GM18873 (cell line): ENCODE data around the gene FSCN2.

Experiments
- ATAC-seq: cut with Tn5 transposase; IDR thresholded peaks from one replicate; pipeline ENCODE4 v1.9.1; 2021; ENCODE audit warnings: mild to moderate bottlenecking, moderate library complexity, moderate number of reproducible peaks; ENCODE audit not compliant: unreplicated experiment, low FRiP score

The FSCN2 gene

GRCh38 chr17:81511804-81512561 is 16.2 kb upstream of the FSCN2 start:
- peak; percentile 0 for ATAC-seq

GRCh38 chr17:81512562-81513371 is 15.4 kb upstream of the FSCN2 start, which contains the start of gene ACTG1:
Gene ACTG1 (minus strand): TSS chr17:81512799. CDS start chr17:81512354, 445 bp downstream.
- ATAC-seq: peak; percentile 28

GRCh38 chr17:81513372-81513752 is 14.8 kb upstream of the FSCN2 start:
- no peak for ATAC-seq

GRCh38 chr17:81513753-81514488 is 14.3 kb upstream of the FSCN2 start:
- no peak for ATAC-seq

GRCh38 chr17:81514489-81514738 is 13.8 kb upstream of the FSCN2 start:
- ATAC-seq: no peak

- ATAC-seq: no peak
Measured at GRCh38 chr17:81514739-81515529, 13.2 kb upstream of the FSCN2 start.

- no peak for ATAC-seq
Measured at GRCh38 chr17:81515530-81516041, 12.6 kb upstream of the FSCN2 start.

DNA sequence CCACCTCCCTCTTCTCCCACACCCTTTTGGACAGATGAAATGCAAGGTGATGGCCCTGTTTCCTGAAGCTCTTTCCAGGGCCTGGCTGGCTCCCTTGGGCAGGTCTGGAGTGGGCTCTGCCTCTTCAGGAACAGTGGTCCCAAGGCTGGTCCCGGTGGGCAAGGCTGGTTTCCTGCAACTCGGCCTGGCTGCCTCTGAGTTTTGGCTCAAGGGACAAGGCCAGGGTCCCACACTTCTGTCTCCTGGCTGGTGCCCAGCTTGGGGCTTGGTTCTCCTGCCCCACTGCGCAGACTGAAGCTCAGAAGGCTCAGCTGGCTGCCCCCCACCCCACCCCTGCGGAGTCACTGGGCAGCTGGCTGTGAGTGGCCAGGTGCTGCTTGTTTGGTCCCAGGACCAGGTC is 11.7 kb upstream of the FSCN2 start:
- no peak for ATAC-seq

DNA sequence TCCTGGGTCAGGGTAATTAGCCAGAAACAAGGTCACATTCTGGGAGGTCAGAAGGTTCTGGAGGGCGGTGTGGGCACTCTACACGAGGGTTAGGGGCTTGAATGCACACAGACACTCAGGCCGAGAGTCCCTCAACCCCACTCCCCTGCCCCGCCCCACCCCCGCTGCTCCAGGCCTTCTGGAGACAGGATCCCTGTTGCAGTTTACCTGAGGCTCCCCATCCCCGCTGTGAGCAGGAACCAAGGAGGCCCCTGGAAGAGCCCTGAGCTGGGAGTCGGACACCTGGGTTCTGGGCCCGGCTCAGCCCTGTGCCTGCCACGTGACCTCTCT is 11.2 kb upstream of the FSCN2 start:
- no peak for ATAC-seq

DNA sequence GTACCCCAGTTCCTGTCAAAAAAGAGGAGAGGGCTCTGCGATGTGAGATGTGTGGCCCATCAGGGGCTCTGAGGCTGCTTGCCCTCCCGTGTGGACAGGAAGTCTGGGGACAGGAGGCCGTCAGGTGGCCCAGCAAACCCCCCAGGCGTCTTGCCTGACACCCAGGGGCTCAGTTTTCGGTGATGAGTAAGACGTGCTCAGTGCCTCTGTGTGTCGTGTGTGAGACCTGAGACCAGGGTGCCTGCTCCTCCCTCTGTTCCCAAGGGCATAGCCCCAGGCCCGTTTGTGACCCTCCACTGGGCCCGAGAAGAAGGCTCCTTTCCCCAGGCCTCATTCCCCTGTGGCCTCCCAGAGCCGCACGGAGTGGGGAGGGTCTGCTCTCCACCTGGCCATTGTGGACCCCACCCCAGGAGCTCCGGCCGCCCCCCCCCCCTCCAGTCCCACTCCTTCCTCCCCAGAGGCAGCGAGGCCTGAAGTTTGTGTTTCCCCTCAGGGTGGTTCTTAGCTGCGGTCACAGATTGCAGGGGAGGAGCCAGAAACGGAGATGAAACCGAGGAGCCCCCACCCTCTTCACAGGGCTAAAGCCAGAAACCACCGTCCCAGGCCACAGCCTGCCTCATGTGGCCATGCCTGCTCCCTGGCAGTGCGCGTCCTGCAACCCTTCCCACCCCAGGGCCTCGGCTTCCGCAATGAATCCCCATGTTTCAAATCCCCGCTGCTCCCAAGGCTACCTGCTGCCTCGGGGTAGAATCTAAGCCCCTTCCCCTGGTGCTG is 10.7 kb upstream of the FSCN2 start:
- ATAC-seq: peak; percentile 27

- ATAC-seq: no peak
Measured at GRCh38 chr17:81518113-81518784, 9.9 kb upstream of the FSCN2 start.

DNA sequence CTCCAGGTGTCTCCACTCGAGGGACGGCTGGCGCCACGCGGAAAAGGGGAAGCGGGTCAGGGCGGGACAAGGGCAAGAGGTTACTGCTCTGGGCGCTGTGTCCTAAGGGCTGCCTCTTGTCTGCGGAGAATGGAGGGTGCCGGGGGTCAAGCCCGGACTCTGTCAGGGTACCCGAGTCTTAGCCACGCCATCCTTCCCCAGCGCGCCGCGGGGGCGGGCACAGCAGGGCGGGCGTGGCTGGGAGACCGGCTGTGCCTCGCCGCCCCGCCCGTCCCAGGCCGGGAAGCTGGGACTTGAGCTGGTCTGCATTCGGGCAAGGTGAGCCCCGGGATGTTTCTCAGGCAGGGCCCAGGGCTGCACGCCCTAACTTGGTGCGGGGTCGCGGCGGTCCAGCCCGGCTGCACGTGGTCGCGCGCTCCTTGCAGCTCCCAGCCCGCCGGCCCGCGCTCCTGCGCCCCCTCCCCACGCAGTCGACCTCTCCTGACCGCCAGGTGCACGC is 9.3 kb upstream of the FSCN2 start:
- ATAC-seq: no peak

- ATAC-seq: no peak
Measured at GRCh38 chr17:81519284-81520020, 8.7 kb upstream of the FSCN2 start.

- no peak for ATAC-seq
Measured at GRCh38 chr17:81520021-81520901, 7.9 kb upstream of the FSCN2 start.

DNA sequence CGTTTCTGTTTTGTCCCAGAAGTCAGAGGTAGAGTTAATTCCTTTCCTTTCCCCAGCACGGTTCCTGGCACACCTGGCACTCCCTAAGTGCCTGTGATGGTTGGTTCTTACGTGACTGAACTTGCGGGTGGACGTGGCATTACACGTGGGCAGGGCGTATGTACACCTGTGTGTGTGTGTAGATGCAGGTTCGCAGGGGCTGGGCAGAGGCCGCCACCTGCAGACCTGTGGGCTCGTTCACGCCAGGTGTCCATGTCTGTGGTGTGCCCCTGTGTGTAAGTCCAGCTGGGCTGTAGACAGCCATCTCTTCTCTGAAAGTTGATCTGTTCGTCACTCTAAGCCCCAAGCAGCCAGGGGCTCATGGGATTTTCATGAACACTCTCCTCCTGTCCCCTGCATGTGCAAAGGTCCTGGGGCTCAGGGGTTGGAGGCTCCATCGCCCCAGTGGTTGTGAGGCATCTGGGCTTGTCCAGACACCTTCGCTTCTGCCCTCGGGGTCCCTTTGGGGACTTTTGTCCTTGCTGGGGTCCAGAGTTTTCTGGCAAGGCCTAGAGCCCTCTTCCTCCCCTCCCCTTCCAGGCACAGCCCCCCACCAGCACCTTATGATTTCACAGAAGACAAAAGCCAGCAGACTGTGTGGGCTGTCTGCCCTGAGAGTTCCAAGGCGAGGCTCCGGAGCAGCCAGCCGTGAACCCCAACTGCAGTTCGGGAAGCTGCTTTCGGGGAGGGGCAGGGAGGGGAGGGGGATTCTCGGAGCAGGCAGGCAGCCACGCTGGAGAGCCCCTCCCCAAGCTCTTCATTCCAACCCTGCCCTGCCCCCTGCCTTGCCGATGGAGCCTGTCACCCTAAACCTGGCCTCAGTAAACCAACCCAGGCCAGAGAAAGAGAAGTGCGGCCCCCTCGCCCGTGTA is 5.4 kb upstream of the FSCN2 start:
- ATAC-seq: no peak

DNA sequence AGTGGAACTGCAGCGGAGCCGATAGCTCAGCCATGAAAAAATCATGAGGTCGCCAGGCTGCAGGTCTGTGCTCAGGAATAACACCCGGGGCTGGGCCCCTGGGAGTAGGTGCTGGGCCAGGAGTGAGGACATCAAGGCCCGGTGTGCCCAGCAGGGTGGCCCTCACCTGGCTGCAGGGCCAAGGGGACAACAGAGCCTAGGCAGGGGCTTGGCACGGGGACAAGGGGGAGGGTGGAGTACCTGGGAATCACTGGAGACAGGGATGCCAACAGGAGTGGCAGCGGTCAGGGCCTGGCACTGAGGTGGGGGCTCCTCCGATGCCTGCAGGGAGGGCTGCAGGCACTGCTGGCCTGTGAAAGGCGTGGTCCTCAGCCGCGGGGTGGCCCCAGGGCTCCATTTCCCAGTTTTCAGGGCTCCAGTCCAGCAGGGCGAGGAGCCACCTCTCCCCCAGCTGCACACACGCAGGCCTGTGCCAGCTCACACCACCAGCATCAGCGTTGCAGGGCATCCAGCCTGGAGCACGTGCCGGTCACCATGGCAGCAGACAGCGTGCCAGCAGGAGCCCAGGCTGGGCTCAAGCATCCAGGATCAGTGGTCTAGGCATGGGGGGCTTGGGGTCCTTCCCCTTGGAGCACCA is 4.7 kb upstream of the FSCN2 start:
- no peak for ATAC-seq
